Ramos (cell line): ENCODE measurements around the gene LRRC63.

Experiments used
- in situ Hi-C: fragments of 300-500 bp; cut with MboI; formaldehyde crosslinking; loops from one replicate; pipeline ENCODE4 v1.14.3; 2022; ENCODE audit warnings: low sequenced_read_pairs; ENCODE audit not compliant: unreplicated experiment

The LRRC63 gene

GRCh38 chr13:46297361-46297811, 85.7 kb downstream of the LRRC63 start:
- in situ Hi-C loops = no loop called here

- in situ Hi-C loops = loop anchor here (25.0 kb wide), 2 partner anchors 792 to 942 kb away; no protein-coding TSS in a partner anchor
Observed at GRCh38 chr13:46303742-46304385, 92.1 kb downstream of the LRRC63 start.

GRCh38 chr13:46304546-46304945, 92.8 kb downstream of the LRRC63 start:
- in situ Hi-C loops = loop anchor here (25.0 kb wide), 2 partner anchors 792 to 942 kb away; no protein-coding TSS in a partner anchor

- in situ Hi-C loops = loop anchor here (25.0 kb wide), 2 partner anchors 795 to 945 kb away; no protein-coding TSS in a partner anchor
Observed at GRCh38 chr13:46307554-46307953, 95.8 kb downstream of the LRRC63 start.

GRCh38 chr13:46310066-46310465, 98.3 kb downstream of the LRRC63 start:
- in situ Hi-C loops = loop anchor here (25.0 kb wide), 2 partner anchors 798 to 948 kb away; no protein-coding TSS in a partner anchor

GRCh38 chr13:46311217-46311616, 99.5 kb downstream of the LRRC63 start:
- in situ Hi-C loops = loop anchor here (25.0 kb wide), 2 partner anchors 799 to 949 kb away; no protein-coding TSS in a partner anchor

GRCh38 chr13:46313024-46313423, 101.3 kb downstream of the LRRC63 start:
- in situ Hi-C loops = loop anchor here (25.0 kb wide), 2 partner anchors 801 to 951 kb away; no protein-coding TSS in a partner anchor

- in situ Hi-C loops = loop anchor here (25.0 kb wide), 2 partner anchors 801 to 951 kb away; no protein-coding TSS in a partner anchor
Observed at GRCh38 chr13:46313432-46314257, 101.9 kb downstream of the LRRC63 start.

GRCh38 chr13:46314587-46314986, 102.9 kb downstream of the LRRC63 start:
- in situ Hi-C loops = loop anchor here (25.0 kb wide), 2 partner anchors 802 to 952 kb away; no protein-coding TSS in a partner anchor

GRCh38 chr13:46315036-46315435, 103.3 kb downstream of the LRRC63 start:
- in situ Hi-C loops = loop anchor here (25.0 kb wide), 2 partner anchors 803 to 953 kb away; no protein-coding TSS in a partner anchor

GRCh38 chr13:46315491-46316075, 103.9 kb downstream of the LRRC63 start:
- in situ Hi-C loops = loop anchor here (25.0 kb wide), 2 partner anchors 803 to 953 kb away; no protein-coding TSS in a partner anchor

GRCh38 chr13:46317120-46317519, 105.4 kb downstream of the LRRC63 start:
- in situ Hi-C loops = loop anchor here (25.0 kb wide), 2 partner anchors 805 to 955 kb away; no protein-coding TSS in a partner anchor

- in situ Hi-C loops = loop anchor here (25.0 kb wide), 2 partner anchors 807 to 957 kb away; no protein-coding TSS in a partner anchor
Observed at GRCh38 chr13:46318986-46319385, 107.3 kb downstream of the LRRC63 start.

GRCh38 chr13:46320406-46320805, 108.7 kb downstream of the LRRC63 start:
- in situ Hi-C loops = loop anchor here (25.0 kb wide), 2 partner anchors 808 to 958 kb away; no protein-coding TSS in a partner anchor

- in situ Hi-C loops = loop anchor here (25.0 kb wide), 2 partner anchors 809 to 959 kb away; no protein-coding TSS in a partner anchor
Observed at GRCh38 chr13:46320821-46321220, 109.1 kb downstream of the LRRC63 start.

- in situ Hi-C loops = loop anchor here (25.0 kb wide), 2 partner anchors 809 to 959 kb away; no protein-coding TSS in a partner anchor
Observed at GRCh38 chr13:46321494-46322225, 109.9 kb downstream of the LRRC63 start.

GRCh38 chr13:46324976-46325375, 113.2 kb downstream of the LRRC63 start:
- in situ Hi-C loops = loop anchor here (25.0 kb wide), 2 partner anchors 813 to 963 kb away; no protein-coding TSS in a partner anchor
